HUES64 (cell line): ENCODE results near the gene ARHGEF39.

Experiments used
- H3K27ac ChIP-seq: 2 replicates; pipeline ENCODE4 v1.7.0; 2013; ENCODE audit warnings: low read depth, low read length, inconsistent platforms
- H3K27me3 ChIP-seq: 2 replicates; pipeline ENCODE4 v1.6.1; 2013; ENCODE audit warnings: mild to moderate bottlenecking, low read length; ENCODE audit not compliant: insufficient read depth
- H3K36me3 ChIP-seq: 2 replicates; pipeline ENCODE4 v1.6.1; 2013; ENCODE audit warnings: mild to moderate bottlenecking, low read length; ENCODE audit not compliant: insufficient read depth
- H3K4me1 ChIP-seq: 2 replicates; pipeline ENCODE4 v1.6.1; 2013; ENCODE audit warnings: mild to moderate bottlenecking, low read length, moderate library complexity; ENCODE audit not compliant: insufficient read depth
- H3K4me3 ChIP-seq: 2 replicates; pipeline ENCODE4 v1.5.1; 2013; ENCODE audit warnings: mild to moderate bottlenecking, low read length, moderate library complexity
- H3K9ac ChIP-seq: 2 replicates; pipeline ENCODE4 v1.6.1; 2013; ENCODE audit warnings: mild to moderate bottlenecking, low read depth, low read length
- H3K9me3 ChIP-seq: 2 replicates; pipeline ENCODE4 v1.6.1; 2013; ENCODE audit warnings: low read depth, low read length; ENCODE audit not compliant: insufficient read depth
- WGBS: fragments of 150-250, 120-280 bp; methylation state at CpG from one replicate; pipeline ENCODE4 v1.1.7; 2013; ENCODE audit warnings: missing lambda C conversion rate; 5-methylcytosine and 5-hydroxymethylcytosine counted together

ARHGEF39 gene

DNA sequence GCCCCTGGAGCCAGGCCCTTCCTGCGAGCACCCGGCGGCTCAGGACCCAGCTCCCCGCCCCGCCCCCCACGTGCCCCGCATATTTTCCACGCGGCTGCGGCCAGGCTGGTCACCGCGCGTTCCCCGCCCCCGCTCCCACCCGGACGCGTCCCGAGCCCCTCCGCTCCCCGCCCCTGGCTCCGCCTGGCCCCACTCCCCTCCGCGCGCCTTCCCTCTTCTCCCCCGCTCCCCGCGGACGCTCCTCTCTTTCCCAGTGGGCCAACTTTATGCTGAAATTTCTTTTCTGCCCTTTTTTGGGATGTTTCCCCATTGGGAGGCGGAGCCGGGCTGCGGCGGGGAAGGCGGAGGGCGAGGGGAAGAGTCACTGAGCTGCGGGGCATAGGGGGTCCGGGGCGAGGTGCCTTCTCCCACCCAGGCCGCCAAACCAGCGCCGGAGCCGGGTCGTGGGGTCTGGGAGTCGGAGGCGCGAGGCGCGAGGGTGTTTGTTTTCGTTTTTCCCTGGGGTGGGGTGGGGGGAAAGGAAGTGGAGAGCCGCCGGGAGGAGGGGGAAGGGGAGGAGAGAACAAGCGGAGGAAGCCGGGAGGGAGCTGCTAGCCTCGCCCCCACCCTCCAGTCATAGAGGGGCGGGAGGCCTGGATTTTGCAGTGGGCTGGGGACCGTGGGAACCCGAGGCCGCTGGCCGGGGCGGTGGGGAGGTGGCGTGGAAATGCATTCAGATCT lies 25.8 kb upstream of the ARHGEF39 start:
- Histone ChIP-seq H3K27ac (peak overlapping the region; percentile 85), H3K4me1 (peaks cover 9% of the 10 kb centered on the region), H3K27me3 (no peaks in the 10 kb centered on the region), H3K9ac (peak overlapping the region; percentile 85), H3K36me3 (peaks cover 25% of the 10 kb centered on the region), H3K4me3 (peak overlapping the region; percentile 77), H3K9me3 (no peaks in the 10 kb centered on the region)
- WGBS, result under 1% methylated on average over 61 of the region's 61 CpGs

DNA sequence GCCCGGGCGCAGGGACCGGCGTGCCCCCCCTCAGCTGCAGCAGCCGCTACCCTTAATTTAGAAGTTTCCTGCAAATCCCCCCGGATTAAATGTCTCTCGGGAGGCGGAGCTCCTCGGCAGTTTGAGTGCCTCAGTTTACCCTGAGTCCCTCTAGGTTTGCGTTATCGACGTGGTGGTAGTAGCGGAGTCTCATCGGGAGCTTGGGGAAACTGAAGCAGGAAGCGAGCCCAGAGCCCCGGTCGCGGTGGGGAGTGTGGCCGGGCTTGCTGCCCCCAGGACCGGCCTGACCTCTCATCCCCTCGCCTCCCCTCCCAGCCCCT lies 25.3 kb upstream of the ARHGEF39 start:
- H3K9me3 ChIP-seq, result no peaks in the 10 kb centered on the region
- no peaks in the 10 kb centered on the region for H3K27me3 ChIP-seq
- WGBS, result under 1% methylated on average over 21 of the region's 21 CpGs
- H3K27ac ChIP-seq, result peak overlapping the region; percentile 85; the same call in 1 of the 2 replicates
- H3K36me3 ChIP-seq, result peaks cover 27% of the 10 kb centered on the region
- H3K4me1 ChIP-seq, result peaks cover 9% of the 10 kb centered on the region
- peak overlapping the region; percentile 85 for H3K9ac ChIP-seq
- H3K4me3 ChIP-seq, result peak overlapping the region; percentile 77

- Histone ChIP-seq H3K4me3 (peak within 1 kb of the TSS; percentile 77), H3K27ac (peak within 1 kb of the TSS; percentile 85), H3K27me3 (no peaks in the 10 kb centered on the region), H3K36me3 (peaks cover 33% of the 10 kb centered on the region), H3K4me1 (peaks cover 9% of the 10 kb centered on the region), H3K9ac (peak within 1 kb of the TSS; percentile 85), H3K9me3 (no peaks in the 10 kb centered on the region)
- WGBS, result under 1% methylated on average over 61 of the region's 61 CpGs
Measured at GRCh38 chr9:35689542-35690293, 24.7 kb upstream of the ARHGEF39 start, which contains the start of gene TPM2. Gene TPM2, minus strand, starts transcription at chr9:35689925. Its CDS starts 108 bp downstream, at chr9:35689817.

- peak overlapping the region; percentile 77 for H3K4me3 ChIP-seq
- H3K27ac ChIP-seq, result peak overlapping the region; percentile 85
- 13% methylated on average over 11 of the region's 12 CpGs for WGBS
- no peaks in the 10 kb centered on the region for H3K9me3 ChIP-seq
- no peaks in the 10 kb centered on the region for H3K27me3 ChIP-seq
- peaks cover 41% of the 10 kb centered on the region for H3K36me3 ChIP-seq
- H3K4me1 ChIP-seq, result peaks cover 9% of the 10 kb centered on the region
- H3K9ac ChIP-seq, result peak overlapping the region; percentile 85
Measured at GRCh38 chr9:35688558-35689541, 23.9 kb upstream of the ARHGEF39 start.

- whole genome bisulfite sequencing, result 95% methylated on average over 2 of the region's 2 CpGs
- no peaks in the 10 kb centered on the region for H3K9me3 ChIP-seq
- peak overlapping the region; percentile 85; the same call in 1 of the 2 replicates for H3K9ac ChIP-seq
- H3K36me3 ChIP-seq, result peaks cover 49% of the 10 kb centered on the region
- H3K27me3 ChIP-seq, result no peaks in the 10 kb centered on the region
- H3K4me1 ChIP-seq, result peaks cover 9% of the 10 kb centered on the region
- H3K4me3 ChIP-seq, result peak overlapping the region; percentile 77
- no peak overlapping the region for H3K27ac ChIP-seq
Measured at GRCh38 chr9:35687972-35688557, 23.1 kb upstream of the ARHGEF39 start.

- Histone ChIP-seq H3K27ac (no peak overlapping the region), H3K9me3 (no peaks in the 10 kb centered on the region), H3K27me3 (no peaks in the 10 kb centered on the region), H3K4me3 (no peak overlapping the region), H3K9ac (no peak overlapping the region), H3K36me3 (peaks cover 57% of the 10 kb centered on the region), H3K4me1 (peaks cover 9% of the 10 kb centered on the region)
- WGBS, result 81% methylated on average over 2 of the region's 2 CpGs
Measured at GRCh38 chr9:35687306-35687705, 22.3 kb upstream of the ARHGEF39 start.

GRCh38 chr9:35686222-35687203 lies 21.5 kb upstream of the ARHGEF39 start:
- H3K36me3 ChIP-seq, result peaks cover 65% of the 10 kb centered on the region
- H3K4me1 ChIP-seq, result peaks cover 9% of the 10 kb centered on the region
- no peak overlapping the region for H3K4me3 ChIP-seq
- no peak overlapping the region for H3K27ac ChIP-seq
- H3K9me3 ChIP-seq, result no peaks in the 10 kb centered on the region
- 90% methylated on average over 11 of the region's 11 CpGs for WGBS
- H3K9ac ChIP-seq, result no peak overlapping the region
- H3K27me3 ChIP-seq, result no peaks in the 10 kb centered on the region

- 96% methylated on average over 13 of the region's 13 CpGs for WGBS
- Histone ChIP-seq H3K4me1 (peaks cover 9% of the 10 kb centered on the region), H3K27ac (no peak overlapping the region), H3K9me3 (no peaks in the 10 kb centered on the region), H3K36me3 (peaks cover 66% of the 10 kb centered on the region), H3K4me3 (no peak overlapping the region), H3K9ac (no peak overlapping the region), H3K27me3 (no peaks in the 10 kb centered on the region)
Measured at GRCh38 chr9:35685506-35685905, 20.5 kb upstream of the ARHGEF39 start.

DNA sequence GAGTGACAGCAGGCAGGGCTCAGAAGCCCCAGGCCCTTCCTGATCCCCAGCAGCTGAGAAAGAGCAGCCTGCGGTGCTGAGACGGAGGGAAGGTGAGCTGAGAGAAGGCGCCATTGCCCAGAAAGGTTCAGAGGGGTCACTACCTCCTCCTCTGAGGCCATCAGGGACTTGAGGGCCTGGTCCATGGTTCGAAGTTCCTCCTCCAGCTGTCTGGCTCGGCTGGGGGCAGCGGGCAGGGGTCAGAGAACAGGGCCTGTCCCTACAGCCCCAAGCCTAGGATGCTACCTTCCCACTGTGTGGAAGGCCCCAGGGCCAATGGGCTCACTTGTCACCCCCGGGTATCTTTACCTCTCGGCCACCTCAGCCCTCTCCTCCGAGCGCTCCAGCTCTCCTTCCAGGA lies 19.9 kb upstream of the ARHGEF39 start:
- H3K4me3 ChIP-seq, result no peak overlapping the region
- H3K27me3 ChIP-seq, result no peaks in the 10 kb centered on the region
- WGBS, result 94% methylated on average over 10 of the region's 10 CpGs
- no peak overlapping the region for H3K27ac ChIP-seq
- H3K9ac ChIP-seq, result no peak overlapping the region
- H3K9me3 ChIP-seq, result no peaks in the 10 kb centered on the region
- H3K4me1 ChIP-seq, result peaks cover 9% of the 10 kb centered on the region
- peaks cover 66% of the 10 kb centered on the region for H3K36me3 ChIP-seq

GRCh38 chr9:35683323-35683722 lies 18.3 kb upstream of the ARHGEF39 start:
- whole genome bisulfite sequencing, result 95% methylated on average over 2 of the region's 2 CpGs
- H3K27me3 ChIP-seq, result no peaks in the 10 kb centered on the region
- peaks cover 65% of the 10 kb centered on the region for H3K36me3 ChIP-seq
- no peak overlapping the region for H3K4me3 ChIP-seq
- no peak overlapping the region for H3K27ac ChIP-seq
- H3K9me3 ChIP-seq, result no peaks in the 10 kb centered on the region
- peaks cover 3% of the 10 kb centered on the region for H3K4me1 ChIP-seq
- no peak overlapping the region for H3K9ac ChIP-seq
